GM12878 (cell line): Measurements from ENCODE around the gene ARHGAP44. TPM values are rescaled to one million over a fixed set of nuclear protein-coding genes. Genes with fewer than 3 reads are reported as not detected.

Source experiments
- ATAC-seq: fragments of 200-7000 bp; cut with Tn5 transposase; 3 replicates; pipeline ENCODE4 v1.9.1; 2020; ENCODE audit warnings: mild to moderate bottlenecking, moderate library complexity
- BruUV-seq: library from RNA; stranded (reverse); fragments of 400-500 nt; replicated peaks from 2 replicates; lab custom pipeline; 2021; lab: Mats Ljungman, UMichigan
- CTCF ChIA-PET: fragments of 300-600 bp; sonication (Branson Sonifier 250); formaldehyde crosslinking; extraction: SDS; loops from one replicate; lab custom pipeline; 2021; ENCODE audit warnings: inconsistent platforms; lab: Yijun Ruan, JAX
- POLR2A ChIA-PET: fragments of 350-600 bp; formaldehyde crosslinking; extraction: SDS; loops from one replicate; lab custom pipeline; 2021; ENCODE audit warnings: inconsistent platforms; lab: Charles Lee
- RAD21 ChIA-PET: fragments of 300-600 bp; sonication (Branson Sonifier 250); formaldehyde crosslinking; loops from one replicate; lab custom pipeline; 2023; ENCODE audit warnings: antibody characterized with exemption; ENCODE audit not compliant: unreplicated experiment; lab: Charles Lee
- SMC1A ChIA-PET: fragments of 300-600 bp; sonication (Branson Sonifier 250); formaldehyde crosslinking; loops from one replicate; lab custom pipeline; 2023; ENCODE audit not compliant: unreplicated experiment, uncharacterized antibody; lab: Charles Lee
- DNase-seq: peaks from one replicate; pipeline ENCODE4 v3.0.0-alpha.2; 2011; ENCODE audit warnings: low read depth, low spot score
- FAIRE-seq: peaks from 3 replicates; lab custom pipeline; 2011; peaks lifted over from hg19 to GRCh38; lab: Jason Lieb, UNC
- H2AFZ ChIP-seq: 2 replicates; pipeline ENCODE4 v1.6.0; 2011; ENCODE audit warnings: low read depth, low read length, control low read depth; ENCODE audit not compliant: control insufficient read depth
- H3K27ac ChIP-seq: 2 replicates; pipeline ENCODE4 v1.5.1; 2011; ENCODE audit warnings: control low read depth; ENCODE audit not compliant: control insufficient read depth, insufficient read depth
- H3K27me3 ChIP-seq, 2 experiments: replicated peaks in 1 of 2; 2 replicates each; pipeline versions ENCODE4 v1.6.0 to v1.6.1; 2011; ENCODE audit warnings: low read length in 1 of 2; ENCODE audit not compliant: control insufficient read depth in 2 of 2, insufficient read depth in 2 of 2
- H3K36me3 ChIP-seq, 2 experiments: 2 replicates each; pipeline ENCODE4 v1.5.1; 2011; ENCODE audit warnings: low read length in 1 of 2; ENCODE audit not compliant: control insufficient read depth in 2 of 2, insufficient read depth in 2 of 2
- H3K4me1 ChIP-seq: 2 replicates; pipeline ENCODE4 v1.6.1; 2011; ENCODE audit warnings: mild to moderate bottlenecking, low read length, moderate library complexity, mixed read lengths; ENCODE audit not compliant: control insufficient read depth, insufficient read depth
- H3K4me2 ChIP-seq: 2 replicates; pipeline ENCODE4 v1.6.0; 2011; ENCODE audit warnings: control low read depth; ENCODE audit not compliant: control insufficient read depth, insufficient read depth
- H3K4me3 ChIP-seq: fragments of 200-600 bp; sonication (generic); 2 replicates; pipeline ENCODE4 v1.5.1; 2016
- H3K79me2 ChIP-seq: 2 replicates; pipeline ENCODE4 v1.6.0; 2011; ENCODE audit warnings: low read length; ENCODE audit not compliant: control insufficient read depth, insufficient read depth
- H3K9ac ChIP-seq: 2 replicates; pipeline ENCODE4 v1.8.0; 2011; ENCODE audit warnings: low read length, control low read depth, mixed read lengths; ENCODE audit not compliant: control insufficient read depth, insufficient read depth
- H3K9me3 ChIP-seq: replicated peaks from 3 replicates; pipeline ENCODE4 v1.5.1; 2011; ENCODE audit warnings: mild to moderate bottlenecking, low read length; ENCODE audit not compliant: control insufficient read depth, insufficient read depth
- H4K20me1 ChIP-seq: 2 replicates; pipeline ENCODE4 v1.6.0; 2011; ENCODE audit not compliant: control insufficient read depth, insufficient read depth
- CHD2 ChIP-seq: IDR thresholded peaks from 2 replicates; pipeline ENCODE4 v1.6.1; 2011; ENCODE audit warnings: low read depth, low read length, improper control_type of control experiment, borderline replicate concordance
- CREM ChIP-seq: IDR thresholded peaks from 2 replicates; pipeline ENCODE4 v1.6.1; 2014; ENCODE audit warnings: antibody characterized with exemption, low read depth
- EP300 ChIP-seq, 2 experiments: fragments of 150-350 bp in 1 of 2; IDR thresholded peaks; 2 replicates each; pipeline ENCODE4 v1.6.1; 2011 to 2012; ENCODE audit warnings: low read depth in 2 of 2, low read length in 2 of 2, borderline replicate concordance in 1 of 2, improper control_type of control experiment in 1 of 2, inconsistent platforms in 1 of 2; ENCODE audit not compliant: control insufficient read depth in 1 of 2
- GABPA ChIP-seq: IDR thresholded peaks from 2 replicates; pipeline ENCODE4 v1.6.1; 2014; ENCODE audit warnings: antibody characterized with exemption, low read depth, mild to moderate bottlenecking, inconsistent platforms
- IKZF2 ChIP-seq, 2 experiments: fragments of 450-650 bp; IDR thresholded peaks; 2 replicates each; pipeline ENCODE4 v1.6.1; 2017; ENCODE audit warnings: mild to moderate bottlenecking in 2 of 2, moderate library complexity in 2 of 2
- IRF4 ChIP-seq: IDR thresholded peaks from 2 replicates; pipeline ENCODE4 v1.6.1; 2011; ENCODE audit warnings: low read depth, low read length
- JUNB ChIP-seq: IDR thresholded peaks from 2 replicates; pipeline ENCODE4 v1.6.1; 2016; ENCODE audit warnings: antibody characterized with exemption, mild to moderate bottlenecking
- KAT2A ChIP-seq: conservative IDR thresholded peaks from 2 replicates; pipeline ENCODE4 v1.6.1; 2011; ENCODE audit warnings: low read depth, low read length; ENCODE audit not compliant: control insufficient read depth
- MEF2A ChIP-seq: IDR thresholded peaks from 2 replicates; pipeline ENCODE4 v1.6.1; 2011; ENCODE audit warnings: low read depth, mild to moderate bottlenecking, low read length, moderate library complexity; ENCODE audit not compliant: insufficient read depth
- MEF2B ChIP-seq: fragments of 450-650 bp; IDR thresholded peaks from 2 replicates; pipeline ENCODE4 v1.6.1; 2018; ENCODE audit warnings: mild to moderate bottlenecking, moderate library complexity; ENCODE audit not compliant: partially characterized antibody, poor library complexity, severe bottlenecking
- NFIC ChIP-seq: IDR thresholded peaks from 2 replicates; pipeline ENCODE4 v1.6.1; 2012; ENCODE audit warnings: low read depth, mild to moderate bottlenecking, inconsistent platforms, low read length, moderate library complexity
- NFXL1 ChIP-seq: fragments of 450-650 bp; IDR thresholded peaks from 2 replicates; pipeline ENCODE4 v1.6.1; 2017; ENCODE audit warnings: antibody characterized with exemption, mild to moderate bottlenecking, borderline replicate concordance
- NR2C1 ChIP-seq: fragments of 450-650 bp; IDR thresholded peaks from 2 replicates; pipeline ENCODE4 v1.6.1; 2017; ENCODE audit warnings: antibody characterized with exemption, mild to moderate bottlenecking, moderate library complexity
- POU2F2 ChIP-seq: IDR thresholded peaks from 3 replicates; pipeline ENCODE4 v1.6.1; 2011; ENCODE audit warnings: low read depth, mild to moderate bottlenecking, low read length, borderline replicate concordance
- RBBP5 ChIP-seq: fragments of 200-600 bp; sonication (generic); conservative IDR thresholded peaks from 2 replicates; pipeline ENCODE4 v1.6.1; 2016
- RELA ChIP-seq: fragments of 450-650 bp; IDR thresholded peaks from 2 replicates; pipeline ENCODE4 v1.8.0; 2014; ENCODE audit warnings: borderline replicate concordance; ENCODE audit not compliant: partially characterized antibody
- RUNX3 ChIP-seq: IDR thresholded peaks from 2 replicates; pipeline ENCODE4 v1.6.1; 2012; ENCODE audit warnings: low read length, inconsistent platforms
- SIX5 ChIP-seq: IDR thresholded peaks from 2 replicates; pipeline ENCODE4 v1.6.1; 2011; ENCODE audit warnings: mild to moderate bottlenecking, low read depth, low read length, moderate library complexity; ENCODE audit not compliant: severe bottlenecking
- SP1 ChIP-seq: IDR thresholded peaks from one replicate; pipeline ENCODE4 v1.6.1; 2011; ENCODE audit warnings: low read depth, low read length
- TAF1 ChIP-seq: IDR thresholded peaks from 2 replicates; pipeline ENCODE4 v1.6.1; 2011; ENCODE audit warnings: mild to moderate bottlenecking, low read depth, low read length, borderline replicate concordance
- TBL1XR1 ChIP-seq: IDR thresholded peaks from 2 replicates; pipeline ENCODE4 v1.6.1; 2012; ENCODE audit warnings: low read depth, low read length, improper control_type of control experiment
- WGBS: methylation state at CpG from one replicate; pipeline ENCODE4 v1.1.6; 2016; ENCODE audit warnings: low lambda C conversion rate; ENCODE audit not compliant: insufficient replicate concordance, insufficient coverage; ENCODE audit errors: missing lambda C conversion rate; 5-methylcytosine and 5-hydroxymethylcytosine counted together
- in situ Hi-C: fragments of 300-500 bp; cut with MboI; formaldehyde crosslinking; loops from 9 replicates; pipeline ENCODE4 v1.14.3; 2018; ENCODE audit warnings: mixed read lengths
- intact Hi-C: fragments of 100-400 bp; cut with micrococcal nuclease; formaldehyde crosslinking; loops from one replicate; pipeline ENCODE4 v1.14.2; 2022; ENCODE audit not compliant: unreplicated experiment
- polyA plus RNA-seq, 11 experiments: library from polyadenylated mRNA; depleted of rRNA in 4 of 11; unstranded in 6 of 11; stranded (reverse) in 5 of 11; fragments of >200 nt; fragmentation: Nextera tagmentation in 4 of 11; fragmentation: Illumina TruSeq in 1 of 11; extraction: Ambion mirVana in 4 of 11; extraction: Trizol in 1 of 11; gene quantifications; 1 replicate in 1 of 11; 2 replicates in 10 of 11; pipeline versions ENCODE4 v1.2.1 to v1.2.3, GENCODE V29; 2011 to 2016; ENCODE audit warnings: inconsistent platforms in 2 of 11, missing spikeins in 2 of 11, low read depth in 1 of 11
- total RNA-seq, 4 experiments: library from RNA; depleted of rRNA in 3 of 4; stranded (reverse); fragments of >200 nt in 3 of 4; fragmentation: Illumina TruSeq in 1 of 4; extraction: Trizol in 1 of 4; gene quantifications; 2 replicates each; pipeline versions ENCODE4 v1.2.1 to v1.2.3, GENCODE V29; 2013 to 2021
- TF ChIP-seq, protein P1 (sequence below): fragments of 450-650 bp; IDR thresholded peaks from 2 replicates; pipeline ENCODE4 v1.6.1; 2017; ENCODE audit warnings: low read depth, mild to moderate bottlenecking, moderate library complexity
- TF ChIP-seq, protein P2 (sequence below): IDR thresholded peaks from 2 replicates; pipeline ENCODE4 v1.6.1; 2011; ENCODE audit warnings: borderline replicate concordance, low read depth, mild to moderate bottlenecking, moderate library complexity, mixed read lengths, low read length; ENCODE audit not compliant: insufficient read depth; ENCODE audit errors: extremely low read length

Gene ARHGAP44
- total and polyA plus RNA-seq, 10 of the 15 experiments (the other 5 are each of a cell fraction or from before 2014, with no cell fraction given) = 0.11 to 1.2 (median 0.48) TPM

DNA sequence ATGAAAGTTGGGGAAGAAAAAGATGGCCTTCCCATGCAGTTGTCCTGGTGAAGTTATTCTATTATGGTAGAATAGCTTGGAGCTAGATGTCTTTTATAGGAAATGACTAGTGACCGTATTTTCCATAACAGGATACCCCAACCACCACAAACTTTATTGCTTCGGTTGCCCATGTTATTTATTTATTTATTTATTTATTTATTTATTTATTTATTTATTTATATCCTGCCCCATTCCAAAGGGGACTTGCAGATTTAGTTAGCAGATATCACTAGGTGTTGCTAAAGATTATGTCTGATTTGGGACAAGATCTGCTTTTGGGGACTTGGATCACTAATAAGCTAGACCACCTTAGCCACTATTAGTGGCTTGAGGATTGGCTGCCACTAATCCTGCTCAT is 68.3 kb downstream of the ARHGAP44 start (continued):
- TF ChIP-seq RBBP5 (no peak), CHD2 (no peak), KAT2A (no peak), CREM (no peak)
- TF ChIP-seq, all 136 proteins: peak for 0

DNA sequence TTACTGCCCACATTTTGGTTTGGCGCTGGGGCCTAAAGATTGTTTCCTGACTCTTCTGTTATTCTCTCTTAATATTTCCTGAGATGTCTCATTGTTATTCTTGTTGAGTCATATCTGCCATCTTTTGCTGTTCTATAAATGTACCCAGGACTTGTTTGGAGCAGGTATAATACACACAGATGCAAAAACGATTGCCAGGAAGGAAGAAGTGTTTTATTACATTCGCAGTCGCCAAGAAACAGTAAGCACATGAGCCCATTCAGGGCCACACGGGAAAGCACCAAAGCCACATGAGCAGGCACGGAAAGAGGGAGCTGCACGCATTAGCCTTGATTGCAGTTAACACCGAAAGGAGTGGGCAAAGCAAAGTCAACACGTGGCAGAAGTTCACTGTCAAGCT is 70.2 kb downstream of the ARHGAP44 start:
- H3K4me3 ChIP-seq = no peak overlapping the region
- ChIA-PET CTCF (no interaction called here), SMC1A (no interaction called here), RAD21 (no interaction called here), POLR2A (no interaction called here)
- H3K9me3 ChIP-seq = peaks cover 9% of the 10 kb centered on the region
- H3K27me3 ChIP-seq = no peaks in the 10 kb centered on the region
- peak overlapping the region; percentile 75 for H3K27ac ChIP-seq
- ATAC-seq (peak; percentile 33), FAIRE-seq (peak; percentile 31), DNase-seq (peak; percentile 73)
- in situ Hi-C loops (no loop called here), intact Hi-C loops (no loop called here)
- H3K36me3 ChIP-seq = no peaks in the 10 kb centered on the region
- no peaks in the 10 kb centered on the region for H4K20me1 ChIP-seq
- H2AFZ ChIP-seq = peak overlapping the region; percentile 37
- peak overlapping the region; percentile 38; the same call in 1 of the 2 replicates for H3K4me2 ChIP-seq
- H3K4me1 ChIP-seq = peaks cover 8% of the 10 kb centered on the region
- no peaks in the 10 kb centered on the region for H3K79me2 ChIP-seq
- 2% methylated on average over 9 of the region's 9 CpGs for WGBS
- peak overlapping the region; percentile 44; the same call in 1 of the 2 replicates for H3K9ac ChIP-seq
- no TSS peak for BruUV-seq
- TF ChIP-seq GABPA (0 out of 2 replicates have a peak, but pooled peaks have one; percentile 18), JUNB (peak; percentile 71), SIX5 (no peak), RUNX3 (peak; percentile 83), POU2F2 (peak; percentile 85), NFIC (peak; percentile 85), NFXL1 (no peak), EP300 (IDR thresholded peaks at IDR 0.05; ENCODE audit: borderline replicate concordance in 1 of 2, control insufficient read depth in 1 of 2, low read depth in 2 of 2, low read length in 2 of 2) (peak in 1 of 2 experiments; percentile 72; a peak in 1 of 4 replicates), TBL1XR1 (0 out of 2 replicates have a peak, but pooled peaks have one; percentile 45), MEF2B (peak; percentile 58), NR2C1 (no peak), IKZF2 (IDR thresholded peaks at IDR 0.05) (peak; percentile 45 to 56; a peak in 2 of 4 replicates), RELA (peak; percentile 18), MEF2A (peak; percentile 86), SP1 (peak; percentile 72), TAF1 (peak; percentile 23; the same call in 1 of the 2 replicates), IRF4 (peak; percentile 31; the same call in 1 of the 2 replicates)
- TF ChIP-seq, protein P1, sequence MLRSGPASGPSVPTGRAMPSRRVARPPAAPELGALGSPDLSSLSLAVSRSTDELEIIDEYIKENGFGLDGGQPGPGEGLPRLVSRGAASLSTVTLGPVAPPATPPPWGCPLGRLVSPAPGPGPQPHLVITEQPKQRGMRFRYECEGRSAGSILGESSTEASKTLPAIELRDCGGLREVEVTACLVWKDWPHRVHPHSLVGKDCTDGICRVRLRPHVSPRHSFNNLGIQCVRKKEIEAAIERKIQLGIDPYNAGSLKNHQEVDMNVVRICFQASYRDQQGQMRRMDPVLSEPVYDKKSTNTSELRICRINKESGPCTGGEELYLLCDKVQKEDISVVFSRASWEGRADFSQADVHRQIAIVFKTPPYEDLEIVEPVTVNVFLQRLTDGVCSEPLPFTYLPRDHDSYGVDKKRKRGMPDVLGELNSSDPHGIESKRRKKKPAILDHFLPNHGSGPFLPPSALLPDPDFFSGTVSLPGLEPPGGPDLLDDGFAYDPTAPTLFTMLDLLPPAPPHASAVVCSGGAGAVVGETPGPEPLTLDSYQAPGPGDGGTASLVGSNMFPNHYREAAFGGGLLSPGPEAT = peak; percentile 41; the same call in 1 of the 2 replicates
- TF ChIP-seq, protein P2, sequence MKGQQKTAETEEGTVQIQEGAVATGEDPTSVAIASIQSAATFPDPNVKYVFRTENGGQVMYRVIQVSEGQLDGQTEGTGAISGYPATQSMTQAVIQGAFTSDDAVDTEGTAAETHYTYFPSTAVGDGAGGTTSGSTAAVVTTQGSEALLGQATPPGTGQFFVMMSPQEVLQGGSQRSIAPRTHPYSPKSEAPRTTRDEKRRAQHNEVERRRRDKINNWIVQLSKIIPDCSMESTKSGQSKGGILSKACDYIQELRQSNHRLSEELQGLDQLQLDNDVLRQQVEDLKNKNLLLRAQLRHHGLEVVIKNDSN = peak; percentile 26
